H9 (cell line): ENCODE results near the gene FNDC7. TPM values are rescaled to one million over a fixed set of nuclear protein-coding genes. Genes with fewer than 3 reads are reported as not detected.
A peak's percentile ranks its signal among the peaks of the same experiment; 100 is the strongest.

ENCODE experiments used
- DNase-seq: peaks from one replicate; pipeline ENCODE4 v3.0.0-alpha.2; 2017
- H2AFZ ChIP-seq: one replicate; pipeline ENCODE4 v1.6.1; 2013; ENCODE audit warnings: mild to moderate bottlenecking, low read length, control low read depth, moderate library complexity
- H2AK5ac ChIP-seq: 2 replicates; pipeline ENCODE4 v1.6.1; 2013; ENCODE audit warnings: low read length, control low read depth, mixed read lengths; ENCODE audit not compliant: insufficient read length
- H2BK120ac ChIP-seq: one replicate; pipeline ENCODE4 v1.6.1; 2013; ENCODE audit warnings: low read depth, mild to moderate bottlenecking, low read length, control low read depth, inconsistent platforms; ENCODE audit not compliant: poor library complexity, severe bottlenecking
- H2BK12ac ChIP-seq: 2 replicates; pipeline ENCODE4 v1.6.1; 2013; ENCODE audit warnings: low read length, control low read depth, mixed read lengths, low read depth; ENCODE audit not compliant: insufficient read length
- H2BK15ac ChIP-seq: 2 replicates; pipeline ENCODE4 v1.6.1; 2013; ENCODE audit warnings: low read depth, low read length, control low read depth
- H2BK20ac ChIP-seq: one replicate; pipeline ENCODE4 v1.6.1; 2013; ENCODE audit warnings: low read depth, mild to moderate bottlenecking, low read length, control low read depth, inconsistent platforms; ENCODE audit not compliant: poor library complexity, severe bottlenecking
- H2BK5ac ChIP-seq: 2 replicates; pipeline ENCODE4 v1.6.1; 2013; ENCODE audit warnings: low read length, control low read depth, mixed read lengths; ENCODE audit not compliant: insufficient read length
- H3K14ac ChIP-seq: 2 replicates; pipeline ENCODE4 v1.6.1; 2013; ENCODE audit warnings: low read length, control low read depth; ENCODE audit not compliant: insufficient read depth
- H3K18ac ChIP-seq: 2 replicates; pipeline ENCODE4 v1.6.1; 2013; ENCODE audit warnings: low read depth, mild to moderate bottlenecking, mixed read lengths, low read length, control low read depth; ENCODE audit not compliant: insufficient read length
- H3K23ac ChIP-seq: 2 replicates; pipeline ENCODE4 v1.6.1; 2013; ENCODE audit warnings: low read length, control low read depth, mixed read lengths, low read depth; ENCODE audit not compliant: insufficient read length
- H3K23me2 ChIP-seq: 2 replicates; pipeline ENCODE4 v1.6.1; 2013; ENCODE audit warnings: low read depth, mild to moderate bottlenecking, mixed read lengths, low read length, control low read depth; ENCODE audit not compliant: insufficient read length, poor library complexity, severe bottlenecking
- H3K27ac ChIP-seq: 2 replicates; pipeline ENCODE4 v1.5.1; 2013; ENCODE audit warnings: low read length, control low read depth, mixed read lengths, low read depth; ENCODE audit not compliant: insufficient read length
- H3K27me3 ChIP-seq: 2 replicates; pipeline ENCODE4 v1.6.1; 2013; ENCODE audit warnings: low read length, control low read depth, inconsistent platforms; ENCODE audit not compliant: insufficient read depth
- H3K4ac ChIP-seq: 2 replicates; pipeline ENCODE4 v1.6.1; 2013; ENCODE audit warnings: low read depth, mild to moderate bottlenecking, control low read depth, inconsistent platforms, low read length, moderate library complexity
- H3K4me1 ChIP-seq: 2 replicates; pipeline ENCODE4 v1.6.1; 2013; ENCODE audit warnings: low read length, control low read depth, inconsistent platforms; ENCODE audit not compliant: insufficient read depth
- H3K4me2 ChIP-seq: 2 replicates; pipeline ENCODE4 v1.6.1; 2013; ENCODE audit warnings: low read length, control low read depth, mixed read lengths; ENCODE audit not compliant: insufficient read length, insufficient read depth
- H3K56ac ChIP-seq: 2 replicates; pipeline ENCODE4 v1.6.1; 2013; ENCODE audit warnings: low read depth, mild to moderate bottlenecking, mixed read lengths, low read length, control low read depth; ENCODE audit not compliant: insufficient read length
- H3K79me1 ChIP-seq: 2 replicates; pipeline ENCODE4 v1.6.1; 2013; ENCODE audit warnings: low read depth, mild to moderate bottlenecking, moderate library complexity, low read length, control low read depth, inconsistent platforms; ENCODE audit not compliant: insufficient read depth, poor library complexity, severe bottlenecking
- H3K79me2 ChIP-seq: 2 replicates; pipeline ENCODE4 v1.6.1; 2013; ENCODE audit warnings: low read length, control low read depth, inconsistent platforms; ENCODE audit not compliant: insufficient read depth
- H3K9ac ChIP-seq: 2 replicates; pipeline ENCODE4 v1.6.1; 2013; ENCODE audit warnings: low read length, control low read depth, mixed read lengths; ENCODE audit not compliant: insufficient read length; ENCODE audit errors: extremely low read depth
- H3K9me3 ChIP-seq: one replicate; pipeline ENCODE4 v1.6.1; 2013; ENCODE audit warnings: low read depth, low read length, inconsistent platforms; ENCODE audit not compliant: control insufficient read depth
- H3T11ph ChIP-seq: one replicate; pipeline ENCODE4 v1.6.1; 2013; ENCODE audit warnings: mild to moderate bottlenecking, low read length, control low read depth, inconsistent platforms
- H4K20me1 ChIP-seq: one replicate; pipeline ENCODE4 v1.6.1; 2013; ENCODE audit not compliant: control insufficient read depth, insufficient read length, insufficient read depth
- H4K5ac ChIP-seq: 2 replicates; pipeline ENCODE4 v1.6.1; 2013; ENCODE audit warnings: low read depth, mild to moderate bottlenecking, mixed read lengths, low read length, control low read depth; ENCODE audit not compliant: insufficient read length
- H4K8ac ChIP-seq: replicated peaks from 2 replicates; pipeline ENCODE4 v1.6.1; 2013; ENCODE audit warnings: low read length, control low read depth, mixed read lengths, low read depth; ENCODE audit not compliant: insufficient read length
- H4K91ac ChIP-seq: 2 replicates; pipeline ENCODE4 v1.6.1; 2013; ENCODE audit warnings: low read depth, mild to moderate bottlenecking, moderate library complexity, mixed read lengths, low read length, control low read depth; ENCODE audit not compliant: insufficient read length
- H3K27ac Mint-ChIP-seq, 3 experiments: 2 replicates in 2 of 3; 3 replicates in 1 of 3; pipeline ENCODE4 v1.8.0; 2020 to 2021; ENCODE audit warnings: mixed read lengths in 3 of 3, mild to moderate bottlenecking in 1 of 3, moderate library complexity in 1 of 3
- H3K27me3 Mint-ChIP-seq: 2 replicates; pipeline ENCODE4 v1.8.0; 2021; ENCODE audit warnings: low read depth, mild to moderate bottlenecking, moderate library complexity, mixed read lengths
- H3K36me3 Mint-ChIP-seq, 3 experiments: 2 replicates in 2 of 3; 3 replicates in 1 of 3; pipeline ENCODE4 v1.8.0; 2020 to 2021; ENCODE audit warnings: low read depth in 3 of 3, mixed read lengths in 3 of 3; ENCODE audit not compliant: insufficient read depth in 1 of 3
- H3K4me1 Mint-ChIP-seq, 2 experiments: 2 replicates each; pipeline ENCODE4 v1.8.0; 2020; ENCODE audit warnings: mixed read lengths in 2 of 2
- H3K4me3 Mint-ChIP-seq, 2 experiments: 2 replicates in 1 of 2; 3 replicates in 1 of 2; pipeline ENCODE4 v1.8.0; 2020 to 2021; ENCODE audit warnings: mild to moderate bottlenecking in 2 of 2, mixed read lengths in 2 of 2, moderate library complexity in 1 of 2
- H3K9me3 Mint-ChIP-seq, 2 experiments: 2 replicates in 1 of 2; 3 replicates in 1 of 2; pipeline ENCODE4 v1.8.0; 2020; ENCODE audit warnings: mild to moderate bottlenecking in 2 of 2, mixed read lengths in 2 of 2, moderate library complexity in 1 of 2
- WGBS: extraction: QIAGEN DNeasy Blood & Tissue Kit; methylation state at CpG from one replicate; pipeline ENCODE4 v1.1.7; 2013; ENCODE audit warnings: missing lambda C conversion rate, low lambda C conversion rate, mixed read lengths; ENCODE audit not compliant: insufficient read length; ENCODE audit errors: extremely low coverage; 5-methylcytosine and 5-hydroxymethylcytosine counted together
- total RNA-seq: library from RNA; stranded (reverse); gene quantifications from 2 replicates; pipeline ENCODE4 v1.2.1, GENCODE V29; 2021
- TF ChIP-seq, protein P1 (sequence below): fragments of 200-600 bp; sonication (generic); conservative IDR thresholded peaks from 3 replicates; pipeline ENCODE4 v1.8.0; 2021; ENCODE audit warnings: antibody characterized with exemption, mild to moderate bottlenecking

Gene FNDC7
- total RNA-seq, 1 experiment from 2014 or later = 0.13 TPM

GRCh38 chr1:108716437-108717230 is 3.9 kb downstream of the FNDC7 start:
- Histone ChIP-seq H3K4ac (no peak overlapping the region), H3K4me2 (no peak overlapping the region), H3K9ac (no peak overlapping the region), H2AFZ (no peak overlapping the region), H3K23me2 (no peaks in the 10 kb centered on the region), H3K4me1 (peaks cover 2% of the 10 kb centered on the region; the same call in 1 of the 2 replicates), H2BK12ac (no peak overlapping the region), H4K91ac (no peak overlapping the region), H3K27ac (no peak overlapping the region), H3K18ac (no peak overlapping the region), H4K20me1 (no peaks in the 10 kb centered on the region), H3K23ac (no peak overlapping the region), H3T11ph (no peak overlapping the region), H3K27me3 (no peaks in the 10 kb centered on the region), H2BK15ac (no peak overlapping the region), H4K8ac (no peak overlapping the region), H3K79me2 (no peaks in the 10 kb centered on the region), H2BK5ac (no peak overlapping the region), H2BK20ac (no peak overlapping the region), H2BK120ac (no peak overlapping the region), H4K5ac (no peak overlapping the region), H3K9me3 (no peaks in the 10 kb centered on the region), H2AK5ac (no peak overlapping the region), H3K56ac (no peak overlapping the region), H3K14ac (no peak overlapping the region), H3K79me1 (no peaks in the 10 kb centered on the region)
- Mint-ChIP-seq H3K27me3 (no peaks in the 10 kb centered on the region), H3K27ac (0 out of 7 replicates have a peak overlapping the region, but pooled peaks of 1 of the 3 experiments have one; percentile 41), H3K9me3 (no peaks in the 10 kb centered on the region), H3K4me3 (no peak overlapping the region), H3K4me1 (peaks cover 36 to 58% of the 10 kb centered on the region in 2 experiments), H3K36me3 (no peaks in the 10 kb centered on the region; a peak in 2 of 7 replicates)
- DNase-seq = no peak
- TF ChIP-seq, protein P1, sequence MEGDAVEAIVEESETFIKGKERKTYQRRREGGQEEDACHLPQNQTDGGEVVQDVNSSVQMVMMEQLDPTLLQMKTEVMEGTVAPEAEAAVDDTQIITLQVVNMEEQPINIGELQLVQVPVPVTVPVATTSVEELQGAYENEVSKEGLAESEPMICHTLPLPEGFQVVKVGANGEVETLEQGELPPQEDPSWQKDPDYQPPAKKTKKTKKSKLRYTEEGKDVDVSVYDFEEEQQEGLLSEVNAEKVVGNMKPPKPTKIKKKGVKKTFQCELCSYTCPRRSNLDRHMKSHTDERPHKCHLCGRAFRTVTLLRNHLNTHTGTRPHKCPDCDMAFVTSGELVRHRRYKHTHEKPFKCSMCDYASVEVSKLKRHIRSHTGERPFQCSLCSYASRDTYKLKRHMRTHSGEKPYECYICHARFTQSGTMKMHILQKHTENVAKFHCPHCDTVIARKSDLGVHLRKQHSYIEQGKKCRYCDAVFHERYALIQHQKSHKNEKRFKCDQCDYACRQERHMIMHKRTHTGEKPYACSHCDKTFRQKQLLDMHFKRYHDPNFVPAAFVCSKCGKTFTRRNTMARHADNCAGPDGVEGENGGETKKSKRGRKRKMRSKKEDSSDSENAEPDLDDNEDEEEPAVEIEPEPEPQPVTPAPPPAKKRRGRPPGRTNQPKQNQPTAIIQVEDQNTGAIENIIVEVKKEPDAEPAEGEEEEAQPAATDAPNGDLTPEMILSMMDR = no peak
- WGBS = no CpG with 5 or more reads among the region's 2 CpGs
